A549 (cell line): ENCODE data around the gene MAGEA2.
"Not testable (repeated sequence)": the region's sequence is repeated elsewhere in the genome, so short reads cannot be mapped to it uniquely, and the experiment has no call there.

Experiments used
- KDM1A ChIP-seq: fragments of 200-600 bp; sonication (generic); IDR thresholded peaks from 2 replicates; pipeline ENCODE4 v1.6.1; 2016; ENCODE audit warnings: low read depth, mild to moderate bottlenecking
- PHF8 ChIP-seq: fragments of 200-600 bp; sonication (generic); IDR thresholded peaks from 2 replicates; pipeline ENCODE4 v1.6.1; 2016; ENCODE audit warnings: low read depth, mild to moderate bottlenecking, antibody characterized with exemption, moderate library complexity, borderline replicate concordance
- POLR2A ChIP-seq: IDR thresholded peaks from 2 replicates; pipeline ENCODE4 v1.6.1; 2012; ENCODE audit warnings: mild to moderate bottlenecking, low read length
- TF ChIP-seq, protein P1 (sequence below): fragments of 450-650 bp; IDR thresholded peaks from 2 replicates; pipeline ENCODE4 v1.6.1; 2014; ENCODE audit warnings: antibody characterized with exemption
- TF ChIP-seq, protein P2 (sequence below): fragments of >200 bp; sonication (Bioruptor Twin); formaldehyde crosslinking; IDR thresholded peaks from 3 replicates; pipeline ENCODE4 v1.5.1; 2016
- TF ChIP-seq, protein P3 (sequence below): fragments of 250-450 bp; sonication (Bioruptor Pico); IDR thresholded peaks from 2 replicates; pipeline ENCODE4 v1.5.0; 2021; ENCODE audit warnings: mild to moderate bottlenecking, moderate library complexity, borderline replicate concordance

GRCh38 chrX:152753686-152754650 is at the start of gene MAGEA2:
- TF ChIP-seq, protein P1, sequence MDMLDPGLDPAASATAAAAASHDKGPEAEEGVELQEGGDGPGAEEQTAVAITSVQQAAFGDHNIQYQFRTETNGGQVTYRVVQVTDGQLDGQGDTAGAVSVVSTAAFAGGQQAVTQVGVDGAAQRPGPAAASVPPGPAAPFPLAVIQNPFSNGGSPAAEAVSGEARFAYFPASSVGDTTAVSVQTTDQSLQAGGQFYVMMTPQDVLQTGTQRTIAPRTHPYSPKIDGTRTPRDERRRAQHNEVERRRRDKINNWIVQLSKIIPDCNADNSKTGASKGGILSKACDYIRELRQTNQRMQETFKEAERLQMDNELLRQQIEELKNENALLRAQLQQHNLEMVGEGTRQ, result not testable (repeated sequence)
- TF ChIP-seq KDM1A, POLR2A, PHF8: not testable (repeated sequence)
- TF ChIP-seq, protein P2, sequence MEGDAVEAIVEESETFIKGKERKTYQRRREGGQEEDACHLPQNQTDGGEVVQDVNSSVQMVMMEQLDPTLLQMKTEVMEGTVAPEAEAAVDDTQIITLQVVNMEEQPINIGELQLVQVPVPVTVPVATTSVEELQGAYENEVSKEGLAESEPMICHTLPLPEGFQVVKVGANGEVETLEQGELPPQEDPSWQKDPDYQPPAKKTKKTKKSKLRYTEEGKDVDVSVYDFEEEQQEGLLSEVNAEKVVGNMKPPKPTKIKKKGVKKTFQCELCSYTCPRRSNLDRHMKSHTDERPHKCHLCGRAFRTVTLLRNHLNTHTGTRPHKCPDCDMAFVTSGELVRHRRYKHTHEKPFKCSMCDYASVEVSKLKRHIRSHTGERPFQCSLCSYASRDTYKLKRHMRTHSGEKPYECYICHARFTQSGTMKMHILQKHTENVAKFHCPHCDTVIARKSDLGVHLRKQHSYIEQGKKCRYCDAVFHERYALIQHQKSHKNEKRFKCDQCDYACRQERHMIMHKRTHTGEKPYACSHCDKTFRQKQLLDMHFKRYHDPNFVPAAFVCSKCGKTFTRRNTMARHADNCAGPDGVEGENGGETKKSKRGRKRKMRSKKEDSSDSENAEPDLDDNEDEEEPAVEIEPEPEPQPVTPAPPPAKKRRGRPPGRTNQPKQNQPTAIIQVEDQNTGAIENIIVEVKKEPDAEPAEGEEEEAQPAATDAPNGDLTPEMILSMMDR, result not testable (repeated sequence)
- TF ChIP-seq, protein P3, sequence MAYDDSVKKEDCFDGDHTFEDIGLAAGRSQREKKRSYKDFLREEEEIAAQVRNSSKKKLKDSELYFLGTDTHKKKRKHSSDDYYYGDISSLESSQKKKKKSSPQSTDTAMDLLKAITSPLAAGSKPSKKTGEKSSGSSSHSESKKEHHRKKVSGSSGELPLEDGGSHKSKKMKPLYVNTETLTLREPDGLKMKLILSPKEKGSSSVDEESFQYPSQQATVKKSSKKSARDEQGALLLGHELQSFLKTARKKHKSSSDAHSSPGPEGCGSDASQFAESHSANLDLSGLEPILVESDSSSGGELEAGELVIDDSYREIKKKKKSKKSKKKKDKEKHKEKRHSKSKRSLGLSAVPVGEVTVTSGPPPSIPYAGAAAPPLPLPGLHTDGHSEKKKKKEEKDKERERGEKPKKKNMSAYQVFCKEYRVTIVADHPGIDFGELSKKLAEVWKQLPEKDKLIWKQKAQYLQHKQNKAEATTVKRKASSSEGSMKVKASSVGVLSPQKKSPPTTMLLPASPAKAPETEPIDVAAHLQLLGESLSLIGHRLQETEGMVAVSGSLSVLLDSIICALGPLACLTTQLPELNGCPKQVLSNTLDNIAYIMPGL (CRISPR knock-in tag), result not testable (repeated sequence)
